ENCODE data around the gene UBE3D. TPM values are rescaled to one million over a fixed set of nuclear protein-coding genes. Genes with fewer than 3 reads are reported as not detected.

Gene UBE3D
- total and polyA plus RNA-seq, 2 of the 8 experiments (the other 6 are each of a cell fraction or from before 2014, with no cell fraction given): 5.7 to 16.3 TPM

- TF ChIP-seq CHD7 (IDR thresholded peaks at IDR 0.05; ENCODE audit: insufficient replicate concordance, low read length) (no peak), SRF (IDR thresholded peaks at IDR 0.05; ENCODE audit: low read depth, low read length) (no peak), TBP (IDR thresholded peaks at IDR 0.05; ENCODE audit: low read depth, low read length) (no peak), GABPA (IDR thresholded peaks at IDR 0.05; ENCODE audit: borderline replicate concordance, insufficient read depth, low read length) (no peak), BACH1 (IDR thresholded peaks at IDR 0.05; ENCODE audit: low read length) (no peak), EGR1 (IDR thresholded peaks at IDR 0.05; ENCODE audit: borderline replicate concordance, low read depth, low read length) (no peak), USF2 (IDR thresholded peaks at IDR 0.05; ENCODE audit: low read length) (no peak), TEAD4 (IDR thresholded peaks at IDR 0.05; ENCODE audit: low read depth, low read length) (no peak), RBBP5 (IDR thresholded peaks at IDR 0.05; ENCODE audit: borderline replicate concordance, low read depth, low read length) (no peak), SIRT6 (IDR thresholded peaks at IDR 0.05; ENCODE audit: low read length) (no peak)
These were observed 102.3 kb downstream of the UBE3D start (continued) for GRCh38 chr6:82963191-82963925.

Measured in H1 (cell line).